SKM-1 (cell line): Measurements from ENCODE around the gene MRPL44.

Experiments
- DNase-seq: peaks from one replicate; lab custom pipeline; 2025; ENCODE audit not compliant: unreplicated experiment; lab: John Stamatoyannopoulos, UW

Gene MRPL44

GRCh38 chr2:223969856-223970255, 12.6 kb downstream of the MRPL44 start:
- no peak for DNase-seq

DNA sequence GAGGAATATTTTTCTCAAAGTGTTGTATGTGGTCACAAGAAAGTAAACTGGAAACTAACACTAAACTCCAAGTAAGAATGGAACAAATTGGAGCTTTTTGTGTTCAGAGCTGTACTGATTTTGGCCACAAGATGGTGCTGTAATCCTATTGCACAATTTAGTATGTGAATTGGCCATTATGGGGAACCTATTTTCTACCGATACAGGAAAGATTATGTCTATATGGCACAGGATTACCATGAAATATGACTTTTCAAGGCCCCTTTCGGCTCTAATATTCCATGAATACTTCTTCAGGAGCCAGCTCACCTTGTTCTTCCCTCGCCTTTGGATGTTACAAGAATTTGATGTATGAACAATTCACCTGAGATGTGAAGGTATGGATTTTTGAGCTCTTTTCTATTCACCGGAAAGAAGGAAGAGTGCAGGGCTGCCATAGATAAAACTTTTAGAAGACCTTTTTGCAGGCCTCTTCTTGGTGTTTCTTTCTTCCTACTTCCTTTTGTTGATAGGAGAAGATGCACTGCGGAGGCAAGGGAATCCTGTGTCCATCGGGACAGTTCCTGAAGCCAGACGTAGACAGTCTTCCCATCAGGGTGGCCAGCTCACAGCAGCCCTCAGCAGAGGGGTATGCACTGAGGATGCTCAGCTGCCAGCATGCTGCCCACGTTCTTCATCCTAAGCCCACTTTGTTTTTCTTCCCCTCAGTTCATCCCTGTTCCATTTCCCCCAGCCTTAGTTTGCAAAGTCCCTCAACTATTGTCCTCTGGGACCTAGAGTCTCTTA, 13.3 kb downstream of the MRPL44 start:
- DNase-seq, result peak; percentile 50

GRCh38 chr2:223971731-223972130, 14.5 kb downstream of the MRPL44 start:
- DNase-seq, result no peak

GRCh38 chr2:223972656-223973102, 15.4 kb downstream of the MRPL44 start:
- no peak for DNase-seq

DNA sequence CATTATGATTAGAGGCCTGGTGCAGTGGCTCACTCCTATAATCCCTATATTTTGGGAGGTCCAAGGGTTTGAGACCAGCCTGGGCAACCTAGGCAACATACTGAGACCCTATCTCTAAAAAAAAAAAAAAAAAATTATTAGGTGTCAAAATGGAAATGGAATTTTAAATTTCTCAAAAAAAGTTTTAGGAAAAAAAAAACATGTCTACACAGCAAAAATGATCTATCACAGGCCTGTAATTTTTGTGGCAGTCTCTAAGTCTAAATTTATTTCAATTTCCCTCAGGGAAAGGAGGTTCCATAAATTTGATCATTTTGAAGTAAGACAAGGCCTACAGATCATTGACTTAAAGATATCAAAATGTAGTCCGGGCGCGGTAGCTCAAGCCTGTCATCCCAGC, 16.3 kb downstream of the MRPL44 start:
- DNase-seq, result no peak

DNA sequence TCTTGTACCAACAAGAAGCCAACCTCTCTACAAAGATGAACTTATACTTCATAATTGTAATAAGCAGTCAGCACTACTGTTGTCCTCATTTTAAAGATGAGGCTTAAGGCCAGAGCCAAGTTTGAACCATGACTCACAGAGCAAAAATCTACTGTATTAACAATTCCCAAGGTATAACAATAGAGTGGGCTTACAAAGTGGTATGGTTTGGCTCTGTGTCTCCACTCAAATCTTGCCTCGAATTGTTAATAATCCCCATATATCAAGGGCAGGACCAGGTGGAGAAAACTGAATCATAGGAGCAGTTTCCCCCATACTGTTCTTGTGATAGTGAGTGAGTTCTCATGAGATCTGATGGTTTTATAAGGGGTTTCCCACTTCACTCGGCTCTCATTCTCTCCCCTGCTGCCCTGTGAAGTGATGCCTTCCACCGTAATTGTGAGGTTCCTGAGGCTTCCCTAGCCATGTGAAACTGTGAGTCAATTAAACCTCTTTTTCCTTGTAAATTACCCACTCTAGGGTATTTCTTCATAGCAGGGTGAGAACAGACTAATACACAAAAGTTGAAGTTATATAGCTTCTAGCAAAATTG, 19.5 kb downstream of the MRPL44 start:
- DNase-seq, result no peak

- no peak for DNase-seq
Observed at GRCh38 chr2:223978451-223978850, 21.2 kb downstream of the MRPL44 start.

GRCh38 chr2:223979730-223980396, 22.6 kb downstream of the MRPL44 start:
- DNase-seq, result no peak

DNA sequence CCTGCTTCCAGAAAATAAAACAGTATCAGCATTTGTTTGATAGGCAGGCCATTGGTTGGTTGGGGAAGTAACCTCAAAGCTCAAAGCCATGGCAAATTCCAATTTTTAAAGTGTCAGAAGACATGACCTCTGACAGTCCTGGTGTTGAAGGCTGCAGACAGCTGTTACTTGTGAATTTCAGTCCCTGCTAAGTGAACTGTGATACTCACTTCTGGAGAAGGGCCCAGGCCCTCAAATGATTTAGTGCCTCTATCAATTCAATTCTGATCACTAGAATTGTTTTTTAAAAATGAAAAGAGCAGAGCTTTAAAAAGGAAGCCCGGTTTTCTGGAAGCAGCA, 23.1 kb downstream of the MRPL44 start:
- DNase-seq, result no peak

DNA sequence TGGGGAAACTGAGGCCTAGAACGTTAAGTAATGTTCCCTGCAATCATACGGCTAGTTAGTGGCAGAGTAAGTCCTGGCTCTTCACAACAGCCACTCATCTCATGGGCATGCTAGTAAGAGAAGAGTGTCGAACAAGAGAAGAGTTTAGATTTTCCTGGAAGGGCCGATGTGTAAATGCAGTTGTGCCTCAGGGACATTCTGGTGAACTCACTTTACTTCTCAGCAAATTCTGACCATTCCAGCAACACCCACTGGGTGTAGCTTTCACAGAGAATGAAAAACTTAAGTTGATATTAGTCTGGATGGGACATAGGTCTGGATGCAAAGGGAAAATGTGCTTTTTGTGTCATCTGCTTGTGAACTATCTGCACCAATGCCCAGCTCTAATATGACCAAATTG, 23.5 kb downstream of the MRPL44 start:
- DNase-seq, result no peak

DNA sequence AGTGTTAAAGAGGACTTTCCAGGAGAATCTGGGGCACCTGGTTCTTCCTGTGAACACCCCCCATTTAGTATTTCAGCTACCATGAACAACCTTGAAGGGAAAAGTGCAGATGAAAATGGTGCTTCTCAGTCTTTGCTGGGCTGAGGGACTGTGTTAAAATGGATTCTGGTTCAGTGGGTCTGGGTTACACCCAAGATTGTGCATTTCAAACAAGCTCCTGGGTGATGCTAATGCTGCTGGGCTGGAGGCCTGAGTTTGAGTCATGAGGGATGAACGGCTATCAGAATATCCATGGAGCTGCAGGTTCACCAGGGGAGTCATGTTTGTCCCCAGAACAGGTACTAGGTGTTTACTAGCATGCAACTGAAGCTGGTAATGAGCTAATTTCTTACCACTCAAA, 24.0 kb downstream of the MRPL44 start:
- DNase-seq, result no peak

DNA sequence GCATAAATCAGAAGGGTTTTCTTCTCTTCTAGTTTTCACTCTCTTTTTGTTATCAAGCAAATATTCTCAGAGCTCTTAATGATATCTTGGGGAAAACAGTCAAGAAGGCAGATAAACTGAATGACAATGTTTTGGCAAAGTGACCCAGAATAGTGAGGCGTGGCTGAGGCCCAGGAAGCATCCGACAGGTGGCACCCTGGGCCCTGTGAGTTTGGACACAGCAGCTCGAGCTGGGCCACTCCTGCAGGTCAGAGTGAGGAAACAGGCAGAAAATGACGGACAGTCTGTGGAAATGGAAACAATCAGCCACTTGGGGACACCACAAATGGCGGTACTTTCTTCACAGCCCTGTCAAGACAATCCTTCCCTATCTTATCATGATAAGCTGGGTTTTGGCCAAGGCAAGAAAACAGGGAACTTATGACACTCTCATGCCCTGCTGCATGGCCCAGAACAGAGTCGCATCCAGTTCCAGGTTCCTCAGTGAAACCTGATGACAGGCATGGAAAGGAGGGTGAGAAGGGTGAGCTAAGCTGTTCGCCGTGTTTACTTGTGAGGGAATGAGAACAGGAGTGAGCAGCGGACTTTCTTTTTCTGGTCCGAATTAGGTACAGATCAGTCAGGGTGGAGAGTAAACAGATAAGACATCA, 32.1 kb downstream of the MRPL44 start:
- DNase-seq, result no peak

DNA sequence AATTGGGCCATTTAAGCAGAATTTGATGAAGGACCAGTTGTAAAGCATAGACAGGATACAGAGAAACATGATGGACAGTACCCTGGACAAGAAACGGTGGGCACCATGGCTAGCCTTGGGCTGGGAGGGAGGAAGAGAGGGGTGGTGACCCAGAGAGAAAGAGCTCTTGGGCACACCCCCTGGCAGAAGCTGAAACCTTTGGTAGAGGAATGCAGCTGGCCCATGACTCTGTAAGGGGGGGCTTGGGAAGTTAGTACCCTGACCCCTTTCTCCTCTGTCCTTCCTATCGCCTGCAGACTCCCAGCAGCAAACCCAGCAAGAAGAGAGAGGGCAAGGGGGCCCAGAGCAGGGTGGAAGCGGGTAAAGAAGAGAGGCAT, 32.6 kb downstream of the MRPL44 start:
- no peak for DNase-seq

DNA sequence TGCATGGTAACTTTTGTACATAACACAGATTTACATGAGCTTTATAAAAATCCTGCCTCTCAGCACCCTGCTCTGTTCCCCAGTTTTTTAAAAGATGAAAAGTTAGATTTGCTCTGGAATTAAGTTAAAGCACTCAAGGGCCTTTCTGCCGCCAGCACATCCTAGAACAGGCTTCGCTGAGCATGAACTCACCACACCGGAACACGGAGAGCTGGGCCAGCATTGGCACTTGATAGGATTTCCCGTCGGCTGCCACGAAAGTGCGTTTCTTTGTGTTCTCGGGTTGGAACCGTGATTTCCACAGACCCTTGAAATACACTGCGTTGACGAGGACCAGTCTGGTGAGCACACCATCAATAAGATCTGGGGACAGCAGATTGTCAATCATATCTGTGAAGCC, 34.3 kb downstream of the MRPL44 start:
- DNase-seq, result no peak

GRCh38 chr2:223993634-223994232, 36.5 kb downstream of the MRPL44 start:
- peak; percentile 32 for DNase-seq

GRCh38 chr2:223994562-223995162, 37.4 kb downstream of the MRPL44 start:
- DNase-seq, result no peak

DNA sequence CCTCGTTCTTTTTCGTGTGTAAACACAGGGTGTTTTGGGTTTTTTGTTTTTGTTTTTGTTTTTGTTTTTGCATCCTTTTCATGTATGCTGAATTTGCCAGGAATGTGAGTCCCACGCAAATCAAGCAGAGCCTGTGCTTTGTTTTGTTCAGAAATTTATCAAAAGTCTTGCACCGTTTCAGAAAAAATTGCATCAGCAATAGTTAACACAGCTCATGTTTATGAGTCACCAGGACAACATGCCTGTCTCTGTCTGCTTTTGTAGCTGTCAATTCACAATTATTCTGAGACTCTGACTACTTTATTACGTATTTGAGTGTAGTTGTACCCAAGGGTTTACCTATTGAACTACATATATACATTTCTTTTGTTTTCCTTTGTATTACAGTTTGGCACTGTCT, 38.3 kb downstream of the MRPL44 start:
- DNase-seq, result no peak

DNA sequence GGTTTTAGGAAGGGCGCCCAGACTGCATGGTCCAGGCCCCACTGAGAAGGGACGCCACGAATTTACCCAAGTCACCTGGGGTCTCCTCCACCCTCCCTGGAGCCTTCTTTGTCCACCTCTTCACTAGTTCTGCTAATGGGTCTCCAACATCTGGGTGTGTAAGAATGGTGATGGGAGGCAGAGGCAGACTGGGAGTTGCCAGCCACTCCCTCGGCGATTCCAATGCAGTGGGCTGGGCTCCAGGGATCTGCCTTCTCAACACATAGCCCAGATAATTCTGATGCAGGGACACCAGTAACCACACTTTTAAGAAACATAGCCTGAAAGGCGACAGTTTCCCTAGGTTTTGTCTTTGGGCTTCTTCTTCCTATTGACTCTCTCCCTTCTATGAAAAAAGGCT, 39.1 kb downstream of the MRPL44 start:
- no peak for DNase-seq

- no peak for DNase-seq
Observed at GRCh38 chr2:223997938-223998337, 40.7 kb downstream of the MRPL44 start.

DNA sequence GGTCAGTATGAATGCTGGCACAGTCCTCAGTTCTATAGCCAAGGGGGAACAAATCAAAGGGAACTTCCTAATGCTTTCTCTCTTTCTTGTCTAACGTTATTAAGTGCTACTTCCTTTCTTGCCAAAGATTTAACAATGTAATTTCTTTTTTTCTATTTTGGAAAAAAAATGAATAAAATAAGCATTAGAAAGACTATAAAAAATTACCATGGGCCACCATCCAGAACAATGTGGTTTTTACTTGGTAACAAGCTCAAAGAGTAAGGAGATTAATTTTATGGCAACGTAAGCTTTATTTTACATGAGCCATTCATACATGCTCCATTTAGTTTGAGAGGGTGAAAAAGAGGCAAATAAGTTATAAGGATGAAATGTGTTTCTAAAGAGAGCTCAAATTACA, 41.7 kb downstream of the MRPL44 start:
- DNase-seq, result no peak

- no peak for DNase-seq
Observed at GRCh38 chr2:223999862-224000261, 42.6 kb downstream of the MRPL44 start.
